Activated CD4-positive, CD25-positive, alpha-beta regulatory T cell treated with anti-CD3 and anti-CD28 coated beads, Interleukin-2, amount 50 U/mL, for 24 hours (primary cell): ENCODE results near the gene LBX1.
"Not testable (repeated sequence)": the region's sequence is repeated elsewhere in the genome, so short reads cannot be mapped to it uniquely, and the experiment has no call there.

ENCODE experiments used
- ATAC-seq, 2 donors: fragments of 150-1000 bp; cut with Tn5 transposase; one replicate each; pipeline ENCODE4 v1.10.0; 2021; ENCODE audit warnings: mild to moderate bottlenecking in 1 of 2, moderate library complexity in 1 of 2

LBX1 gene

GRCh38 chr10:101202667-101203066 is 26.6 kb downstream of the LBX1 start:
- not testable (repeated sequence) for ATAC-seq

DNA sequence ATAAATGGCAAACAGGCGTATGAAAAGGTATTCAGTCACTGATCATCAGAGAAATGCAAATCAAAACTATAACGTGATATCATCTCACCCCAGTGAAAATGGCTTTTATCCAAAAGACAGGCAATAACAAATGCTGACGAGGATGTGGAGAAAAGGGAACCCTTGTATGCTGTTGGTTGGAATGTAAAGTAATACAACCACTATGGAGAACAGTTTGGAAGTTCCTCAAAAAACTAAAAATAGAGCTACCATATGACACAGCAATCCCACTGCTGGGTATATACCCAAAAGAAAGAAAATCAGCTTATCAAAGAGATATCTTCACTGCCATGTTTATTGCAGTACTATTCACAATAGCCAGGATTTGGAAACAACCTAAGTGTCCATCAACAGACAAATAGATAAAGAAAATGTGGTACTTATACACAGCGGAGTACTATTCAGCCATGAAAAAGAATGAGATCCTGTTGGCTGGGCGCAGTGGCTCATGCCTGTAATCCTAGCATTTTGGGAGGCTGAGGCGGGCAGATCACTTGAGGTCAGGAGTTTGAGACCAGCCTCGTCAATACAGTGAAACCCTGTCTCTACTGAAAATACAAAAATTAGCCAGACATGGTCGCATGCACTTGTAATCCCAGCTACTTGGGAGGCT is 30.8 kb downstream of the LBX1 start:
- not testable (repeated sequence) for ATAC-seq

GRCh38 chr10:101195921-101196320 is 33.3 kb downstream of the LBX1 start:
- no peak for ATAC-seq

DNA sequence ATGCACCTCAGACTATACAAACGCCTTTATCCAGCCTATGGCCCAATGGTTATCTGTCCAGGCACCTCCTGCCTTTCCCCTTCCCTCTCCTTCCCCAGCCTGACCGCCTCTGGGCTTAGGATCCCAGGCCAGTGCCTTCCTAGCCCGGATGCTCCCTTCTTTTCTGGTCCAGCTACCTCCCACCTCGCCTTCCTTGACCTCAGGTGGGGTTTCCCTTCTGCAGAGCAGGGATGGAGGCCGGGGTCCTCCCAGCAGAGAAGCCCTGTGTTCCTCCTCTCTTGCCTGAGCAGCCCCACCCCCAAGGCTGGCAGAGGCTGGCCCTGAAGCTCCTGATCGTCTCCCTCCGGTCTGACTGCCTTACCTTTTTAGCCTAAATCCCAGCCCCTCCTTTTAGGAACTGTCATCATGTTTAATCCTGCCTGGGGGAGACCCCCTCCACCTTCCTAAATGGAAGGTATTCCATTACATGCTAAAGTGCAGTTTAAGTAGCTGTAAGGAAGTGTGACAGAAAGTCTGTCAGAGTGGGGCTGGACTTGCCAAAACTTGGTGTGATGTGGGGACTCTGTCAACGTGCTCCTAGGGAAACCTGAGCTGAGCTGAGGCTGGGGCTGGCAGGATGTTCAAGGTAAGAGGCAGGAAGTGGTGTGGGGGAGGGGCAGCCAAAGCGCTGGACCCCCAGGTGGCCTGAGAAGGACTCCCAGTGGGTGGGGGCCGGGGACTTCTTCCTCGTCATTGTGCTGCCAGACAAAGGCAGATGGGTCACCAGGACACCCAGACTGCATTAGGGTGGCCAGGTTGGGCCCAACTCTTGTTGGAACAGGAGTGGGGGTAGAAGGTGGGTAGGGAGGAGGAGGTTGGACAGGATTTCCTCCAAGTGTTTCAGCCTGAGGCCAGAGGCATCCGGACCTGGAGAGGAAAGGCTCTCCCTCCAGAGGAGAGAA is 39.5 kb downstream of the LBX1 start:
- no peak for ATAC-seq

GRCh38 chr10:101188942-101189341 is 40.3 kb downstream of the LBX1 start:
- no peak for ATAC-seq

DNA sequence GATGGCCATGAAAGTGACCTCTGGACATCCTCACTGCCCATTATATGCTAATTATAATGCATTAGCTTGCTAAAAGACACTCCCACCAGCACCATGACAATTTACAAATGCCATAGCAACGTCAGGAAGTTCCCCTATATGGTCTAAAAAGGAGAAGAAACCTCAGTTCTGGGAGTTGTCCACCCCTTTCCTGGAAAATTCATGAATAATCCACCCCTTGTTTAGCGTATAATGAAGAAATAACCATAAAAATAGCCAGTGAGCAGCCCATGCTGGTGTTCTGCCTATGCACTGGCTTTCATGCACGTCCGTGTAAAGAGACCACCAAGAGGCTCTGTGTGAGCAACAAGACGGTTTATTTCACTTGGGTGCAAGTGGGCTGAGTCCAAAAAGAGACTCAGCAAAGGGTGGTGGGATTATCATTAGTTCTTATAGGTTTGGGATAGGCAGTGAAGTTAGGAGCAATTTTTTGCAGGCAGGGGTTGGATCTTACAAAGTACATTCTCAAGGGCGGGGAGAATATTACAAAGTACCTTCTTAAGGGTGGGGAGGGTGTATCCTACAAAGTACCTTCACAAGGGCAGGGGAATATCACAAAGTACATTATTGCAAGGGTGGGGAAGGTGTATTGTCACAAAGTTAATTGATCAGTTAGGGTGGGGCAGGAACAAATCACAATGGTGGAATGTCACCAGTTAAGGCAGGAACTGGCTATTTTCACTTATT is 45.6 kb downstream of the LBX1 start:
- ATAC-seq = no peak

DNA sequence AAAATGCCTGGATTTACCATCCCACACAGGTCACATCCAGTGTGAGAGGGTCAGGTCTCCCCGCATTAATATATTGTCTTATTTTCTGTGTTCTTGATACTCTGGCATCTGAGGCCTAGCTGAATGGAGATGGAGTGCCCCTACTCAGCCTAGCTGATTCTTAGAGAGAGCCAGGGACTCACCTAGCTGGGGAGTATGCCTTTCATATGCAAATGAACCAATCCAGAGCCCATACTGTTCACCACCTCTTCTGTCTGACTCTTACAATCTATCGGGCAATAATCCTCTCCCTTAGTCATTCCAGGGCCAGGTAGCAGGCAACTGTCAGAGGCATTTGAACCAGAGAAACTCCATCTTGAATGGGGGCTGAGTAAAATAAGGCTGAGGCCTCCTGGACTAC is 46.3 kb downstream of the LBX1 start:
- ATAC-seq = no peak
